ENCODE measurements around the gene CHMP2A.
"Not testable (repeated sequence)": the region's sequence is repeated elsewhere in the genome, so short reads cannot be mapped to it uniquely, and the experiment has no call there.

The CHMP2A gene

DNA sequence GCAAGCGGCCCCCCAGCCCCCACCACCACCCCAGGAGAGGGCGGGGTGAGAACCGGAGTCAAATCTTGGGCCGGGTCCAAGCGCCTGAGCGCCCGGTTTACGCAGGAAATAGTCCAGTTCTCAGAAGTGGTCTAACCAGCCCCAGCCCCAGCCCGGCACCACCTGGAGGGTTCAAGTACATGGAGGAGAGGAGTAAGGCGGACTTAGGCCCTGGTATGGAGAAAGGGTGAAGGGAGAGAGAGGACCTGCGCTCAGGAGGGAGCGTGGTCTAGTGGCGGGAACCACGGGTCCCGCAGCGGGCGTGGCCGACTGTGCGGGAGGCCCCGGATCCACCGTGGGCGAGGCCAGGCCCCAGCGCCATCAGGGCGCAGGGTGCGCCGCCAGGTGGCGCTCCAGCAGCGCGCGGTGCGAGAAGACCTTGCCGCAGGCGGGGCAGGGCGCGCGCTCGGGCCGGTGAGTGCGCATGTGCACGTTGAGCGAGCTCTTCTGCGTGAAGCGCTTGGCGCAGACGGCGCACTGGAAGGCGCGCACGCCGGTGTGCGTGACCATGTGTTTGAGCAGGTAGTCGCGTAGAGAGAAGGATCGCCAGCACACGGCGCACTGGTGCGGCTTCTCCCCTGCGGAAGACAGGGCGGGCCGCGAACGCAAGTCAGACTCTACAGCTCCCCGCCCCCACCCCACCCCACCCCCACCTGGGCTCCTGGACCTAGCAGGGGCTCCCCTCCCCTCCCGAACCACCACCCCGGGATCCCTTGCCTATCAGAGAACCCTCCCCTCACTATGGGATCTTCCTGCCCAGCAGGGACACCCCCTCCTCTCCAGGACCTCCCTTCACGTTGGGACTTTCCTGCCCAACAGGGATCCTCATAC, 41.0 kb downstream of the CHMP2A start:
- in situ Hi-C loops (cut with HindIII; ENCODE audit: low sequenced_read_pairs) = no loop called here
- TF ChIP-seq, protein P1, sequence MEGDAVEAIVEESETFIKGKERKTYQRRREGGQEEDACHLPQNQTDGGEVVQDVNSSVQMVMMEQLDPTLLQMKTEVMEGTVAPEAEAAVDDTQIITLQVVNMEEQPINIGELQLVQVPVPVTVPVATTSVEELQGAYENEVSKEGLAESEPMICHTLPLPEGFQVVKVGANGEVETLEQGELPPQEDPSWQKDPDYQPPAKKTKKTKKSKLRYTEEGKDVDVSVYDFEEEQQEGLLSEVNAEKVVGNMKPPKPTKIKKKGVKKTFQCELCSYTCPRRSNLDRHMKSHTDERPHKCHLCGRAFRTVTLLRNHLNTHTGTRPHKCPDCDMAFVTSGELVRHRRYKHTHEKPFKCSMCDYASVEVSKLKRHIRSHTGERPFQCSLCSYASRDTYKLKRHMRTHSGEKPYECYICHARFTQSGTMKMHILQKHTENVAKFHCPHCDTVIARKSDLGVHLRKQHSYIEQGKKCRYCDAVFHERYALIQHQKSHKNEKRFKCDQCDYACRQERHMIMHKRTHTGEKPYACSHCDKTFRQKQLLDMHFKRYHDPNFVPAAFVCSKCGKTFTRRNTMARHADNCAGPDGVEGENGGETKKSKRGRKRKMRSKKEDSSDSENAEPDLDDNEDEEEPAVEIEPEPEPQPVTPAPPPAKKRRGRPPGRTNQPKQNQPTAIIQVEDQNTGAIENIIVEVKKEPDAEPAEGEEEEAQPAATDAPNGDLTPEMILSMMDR (IDR thresholded peaks at IDR 0.05; ENCODE audit: low read depth, low read length) = peak; percentile 74
- peak; percentile 89 for DNase-seq (ENCODE audit: low read depth, low spot score)

DNA sequence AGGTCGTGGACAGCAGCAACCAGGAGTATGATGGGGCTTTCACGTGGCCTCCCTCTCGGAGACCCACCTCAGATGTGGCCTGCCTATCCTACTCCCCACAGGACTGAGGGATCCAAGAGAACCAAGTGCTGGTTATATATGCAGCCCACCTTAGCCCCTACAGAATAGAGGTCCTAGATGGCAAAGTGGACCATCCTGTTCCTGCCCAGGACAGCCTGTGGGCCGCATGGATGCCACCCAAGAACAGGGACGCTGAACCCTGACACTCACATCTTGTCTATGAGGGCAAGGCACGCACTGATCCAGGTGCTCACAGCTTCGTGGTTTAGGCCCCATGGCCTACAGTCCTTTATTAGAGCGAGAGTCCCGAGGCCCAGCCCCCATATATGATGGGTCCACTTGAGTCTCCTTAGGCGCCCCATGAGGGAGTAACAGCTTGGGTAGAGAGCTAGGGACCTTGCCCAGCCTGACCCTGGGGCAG, 41.7 kb downstream of the CHMP2A start:
- no peak overlapping the region for H3K4me3 ChIP-seq (ENCODE audit: low read depth, low read length)
- in situ Hi-C loops (cut with HindIII; ENCODE audit: low sequenced_read_pairs) = no loop called here
- DNase-seq (ENCODE audit: low read depth, low spot score) = no peak
- TF ChIP-seq, protein P1 (IDR thresholded peaks at IDR 0.05; ENCODE audit: low read depth, low read length) = no peak

More for the DNA sequence above, 41.0 kb downstream of the CHMP2A start:
- H3K4me3 ChIP-seq (ENCODE audit: low read depth, low read length) = peak overlapping the region; percentile 37

DNA sequence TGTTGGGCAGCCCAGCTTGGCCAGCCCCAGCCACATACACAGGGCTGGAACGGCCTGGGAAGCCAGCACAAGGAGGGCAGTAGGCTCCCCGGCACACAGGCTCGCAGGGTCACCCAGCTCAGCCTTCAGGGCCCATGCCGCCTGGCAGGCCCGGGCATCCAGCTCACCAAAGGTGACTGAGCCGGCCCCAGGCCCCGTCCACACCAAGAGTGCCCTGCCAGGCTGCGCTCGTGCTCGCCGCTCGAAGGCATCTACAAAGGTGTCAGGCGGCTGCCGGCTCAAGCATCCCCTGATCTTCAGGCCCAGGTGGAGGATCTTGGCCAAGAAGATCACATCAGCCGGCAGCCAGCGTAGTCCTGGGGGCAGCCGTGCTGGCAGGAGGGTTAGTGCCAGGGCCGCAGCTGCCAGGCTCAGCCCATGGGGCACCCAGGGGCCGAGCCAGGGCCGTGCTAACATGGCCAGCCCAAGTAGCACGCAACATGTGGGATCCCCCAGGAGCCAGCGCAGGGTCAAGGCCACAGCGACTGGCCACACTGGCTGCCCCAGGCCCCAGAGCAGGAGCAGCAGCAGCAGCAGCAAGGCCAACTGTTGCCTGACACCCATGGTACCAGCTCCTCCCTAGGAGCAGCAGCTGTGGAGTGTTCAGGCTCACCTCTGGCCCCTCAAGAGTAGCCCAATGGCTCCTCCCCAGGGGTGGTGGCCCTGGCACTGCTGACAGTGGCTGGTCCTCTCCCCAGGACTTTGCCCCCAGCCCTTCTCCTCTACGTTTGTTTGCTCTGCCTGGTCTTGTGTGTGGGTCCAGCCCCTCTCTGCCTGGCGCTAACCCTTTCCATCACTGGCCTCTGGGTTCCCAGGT, 43.3 kb downstream of the CHMP2A start, which contains the start of gene SLC27A5:
Gene SLC27A5 (minus strand): TSS at position 640 of the 856 bp plus-strand sequence. CDS start 37 bp downstream, at position 603.
- in situ Hi-C loops (cut with HindIII; ENCODE audit: low sequenced_read_pairs) = no loop called here
- H3K4me3 ChIP-seq (ENCODE audit: low read depth, low read length) = no peak within 1 kb of the TSS
- no peak for DNase-seq (ENCODE audit: low read depth, low spot score)
- TF ChIP-seq, protein P1 (IDR thresholded peaks at IDR 0.05; ENCODE audit: low read depth, low read length) = no peak

DNA sequence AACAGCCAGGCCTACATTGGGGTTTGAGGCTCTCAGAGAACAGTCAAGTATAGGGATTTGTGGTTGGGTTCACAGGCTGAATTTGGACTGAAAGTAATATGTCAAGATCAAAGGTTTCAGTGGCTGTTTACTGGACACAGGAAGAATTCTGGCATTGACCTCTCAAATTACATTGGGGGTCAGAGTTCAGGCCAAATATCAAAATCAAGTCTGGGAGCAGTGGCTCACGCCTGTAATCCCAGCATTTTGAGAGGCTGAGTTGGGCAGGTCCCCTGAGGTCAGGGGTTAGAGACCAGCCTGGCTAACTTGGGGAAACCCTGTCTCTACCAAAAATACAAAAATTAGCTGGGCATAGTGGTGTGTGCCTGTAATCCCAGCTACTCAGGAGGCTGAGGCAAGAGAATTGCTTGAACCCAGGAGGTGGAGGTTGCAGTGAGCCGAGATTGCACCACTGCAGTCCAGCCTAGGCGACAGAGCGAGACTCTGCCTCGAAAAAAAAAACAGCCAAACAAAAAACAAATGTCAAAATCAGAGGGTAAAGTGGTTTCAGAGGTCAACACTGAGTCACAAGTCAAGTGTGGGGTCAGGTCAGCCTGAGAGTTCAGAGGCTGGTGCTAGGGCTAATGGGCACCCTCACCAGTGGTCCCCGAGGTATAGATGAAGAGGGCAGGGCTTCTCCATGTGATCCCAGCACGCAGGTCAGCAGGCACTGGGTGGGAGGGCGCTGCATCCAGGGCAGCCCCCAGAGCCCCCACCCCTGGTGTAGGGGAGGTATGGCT, 44.6 kb downstream of the CHMP2A start:
- in situ Hi-C loops (cut with HindIII; ENCODE audit: low sequenced_read_pairs) = no loop called here
- DNase-seq (ENCODE audit: low read depth, low spot score) = no peak
- TF ChIP-seq, protein P1 (IDR thresholded peaks at IDR 0.05; ENCODE audit: low read depth, low read length) = no peak
- no peak overlapping the region for H3K4me3 ChIP-seq (ENCODE audit: low read depth, low read length)

DNA sequence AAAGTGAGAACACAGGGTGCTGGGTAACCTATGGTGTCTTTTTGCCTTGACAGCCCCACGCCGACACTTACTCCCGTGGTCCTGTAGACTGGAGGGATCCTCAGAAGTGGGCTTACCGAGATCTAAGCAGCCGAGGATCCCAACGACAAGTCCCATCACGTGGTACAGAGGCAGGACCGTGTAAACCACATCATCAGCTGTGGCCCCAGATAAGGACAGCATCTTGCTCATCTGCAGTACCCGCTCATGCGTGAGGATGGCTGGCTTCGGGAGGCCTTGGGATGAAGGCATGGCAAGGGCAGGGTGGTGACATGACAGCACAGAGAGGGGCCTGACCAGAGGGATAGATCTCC, 45.2 kb downstream of the CHMP2A start:
- in situ Hi-C loops (cut with HindIII; ENCODE audit: low sequenced_read_pairs) = no loop called here
- TF ChIP-seq, protein P1 (IDR thresholded peaks at IDR 0.05; ENCODE audit: low read depth, low read length) = no peak
- no peak overlapping the region for H3K4me3 ChIP-seq (ENCODE audit: low read depth, low read length)
- no peak for DNase-seq (ENCODE audit: low read depth, low spot score)

DNA sequence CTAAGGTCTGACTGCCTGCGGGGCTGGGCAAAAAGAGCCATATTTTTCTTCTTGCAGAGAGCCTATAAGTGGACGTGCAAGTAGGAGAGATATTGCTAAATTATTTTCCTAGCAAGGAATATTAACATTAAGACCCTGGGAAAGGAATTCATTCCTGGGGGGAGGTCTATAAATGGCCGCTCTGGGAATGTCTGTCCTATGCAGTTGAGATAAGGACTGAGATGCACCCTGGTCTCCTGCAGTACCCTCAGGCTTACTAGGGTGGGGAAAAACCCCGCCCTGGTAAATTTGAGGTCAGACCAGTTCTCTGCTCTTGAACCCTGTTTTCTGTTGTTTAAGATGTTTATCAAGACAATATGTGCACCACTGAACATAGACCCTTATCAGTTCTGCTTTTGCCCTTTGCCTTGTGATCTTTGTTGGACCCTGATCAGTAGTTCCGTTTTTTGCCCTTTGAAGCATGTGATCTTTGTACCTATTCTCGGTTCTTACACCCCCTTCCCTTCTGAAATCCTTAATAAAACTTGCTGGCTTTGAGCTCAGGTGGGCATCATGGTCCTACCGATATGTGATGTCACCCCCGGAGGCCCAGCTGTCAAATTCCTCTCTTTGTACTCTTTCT, 47.2 kb downstream of the CHMP2A start:
- DNase-seq (ENCODE audit: low read depth, low spot score); H3K4me3 ChIP-seq (ENCODE audit: low read depth, low read length); in situ Hi-C loops (cut with HindIII; ENCODE audit: low sequenced_read_pairs): not testable (repeated sequence)
